Ammon's horn (tissue), 1 donor: ENCODE results near the gene SARS2.
"Not testable (repeated sequence)": the region's sequence is repeated elsewhere in the genome, so short reads cannot be mapped to it uniquely, and the experiment has no call there.

ENCODE experiments used
- DNase-seq: peaks from one replicate; pipeline ENCODE4 v3.0.0-alpha.2; 2016; ENCODE audit warnings: low spot score

The SARS2 gene

DNA sequence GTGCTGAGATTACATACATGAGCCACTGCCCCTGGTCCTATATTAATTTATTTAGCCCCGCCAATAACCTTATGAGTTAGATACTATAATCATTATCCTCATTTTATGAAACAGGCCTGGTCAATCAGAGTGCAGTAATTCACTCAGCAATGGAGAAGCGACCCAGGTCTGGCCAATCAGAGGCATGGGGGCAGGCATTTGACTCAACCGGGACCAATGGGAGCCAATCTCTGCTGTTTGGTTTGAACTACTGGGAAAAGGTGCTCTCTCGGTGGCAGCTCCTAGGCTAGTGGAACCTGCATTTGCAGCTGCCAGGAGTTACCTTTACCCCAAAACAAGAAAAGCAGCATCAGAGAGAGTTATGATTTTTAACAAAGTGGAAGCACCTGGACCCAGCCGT lies 37.7 kb downstream of the SARS2 start:
- no peak for DNase-seq

DNA sequence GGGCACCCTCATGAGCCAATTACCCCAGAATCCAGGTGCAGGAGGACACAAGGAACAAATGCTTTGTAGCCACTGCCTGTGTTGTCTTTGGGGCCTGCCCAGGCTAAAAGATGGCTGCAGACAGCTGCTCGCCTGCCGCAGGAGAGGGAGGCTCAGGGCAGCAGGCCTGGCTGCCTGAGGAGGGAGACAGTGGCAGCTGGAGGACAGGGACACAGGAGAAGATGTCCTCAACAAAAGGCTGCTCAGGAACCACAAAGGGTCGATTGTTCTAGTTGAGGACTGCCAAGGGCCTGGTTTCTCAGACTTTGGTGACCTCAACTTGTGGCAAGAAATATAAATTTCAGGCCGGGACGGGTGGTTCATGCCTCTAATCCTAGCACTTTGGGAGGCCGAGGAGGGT lies 38.8 kb downstream of the SARS2 start:
- DNase-seq: peak; percentile 83

DNA sequence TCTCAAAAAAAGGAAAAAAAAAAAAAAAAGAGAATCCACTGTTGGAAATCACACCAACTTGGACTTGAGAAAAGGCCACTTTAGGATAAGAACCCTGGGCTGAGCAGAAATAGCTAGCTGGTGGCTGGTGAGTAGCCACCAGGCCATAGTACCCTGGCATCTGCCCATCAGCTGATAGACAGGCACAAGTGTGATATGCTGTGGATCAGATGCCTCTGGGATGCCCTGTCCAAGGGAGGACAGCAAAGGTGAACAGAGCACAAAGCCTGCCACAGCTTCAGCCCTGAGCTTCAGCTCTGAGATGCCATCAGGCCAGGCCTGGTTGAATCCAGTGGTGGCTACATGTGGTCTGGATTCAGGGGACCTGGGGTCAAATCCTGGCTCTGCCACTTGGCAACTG lies 39.9 kb downstream of the SARS2 start:
- no peak for DNase-seq

DNA sequence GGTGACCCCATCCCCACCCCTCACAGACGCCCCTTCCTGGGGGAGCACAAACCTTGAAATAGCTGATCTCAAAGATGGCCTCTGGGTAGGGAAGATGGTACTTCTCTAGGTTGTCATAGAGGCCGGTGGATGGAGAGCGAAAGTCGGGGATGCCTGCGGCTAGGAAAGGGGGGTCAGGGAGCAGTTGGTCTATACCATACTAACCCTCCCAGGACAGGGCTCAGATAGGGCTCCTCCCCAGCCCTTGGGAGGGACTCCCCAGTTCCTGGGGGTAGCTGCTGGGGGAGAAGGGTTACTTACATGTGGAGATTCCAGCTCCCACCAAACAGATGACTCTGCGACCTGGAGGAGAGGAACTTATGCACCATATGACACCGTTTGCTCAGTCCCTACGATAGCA lies 40.8 kb downstream of the SARS2 start:
- DNase-seq: no peak

DNA sequence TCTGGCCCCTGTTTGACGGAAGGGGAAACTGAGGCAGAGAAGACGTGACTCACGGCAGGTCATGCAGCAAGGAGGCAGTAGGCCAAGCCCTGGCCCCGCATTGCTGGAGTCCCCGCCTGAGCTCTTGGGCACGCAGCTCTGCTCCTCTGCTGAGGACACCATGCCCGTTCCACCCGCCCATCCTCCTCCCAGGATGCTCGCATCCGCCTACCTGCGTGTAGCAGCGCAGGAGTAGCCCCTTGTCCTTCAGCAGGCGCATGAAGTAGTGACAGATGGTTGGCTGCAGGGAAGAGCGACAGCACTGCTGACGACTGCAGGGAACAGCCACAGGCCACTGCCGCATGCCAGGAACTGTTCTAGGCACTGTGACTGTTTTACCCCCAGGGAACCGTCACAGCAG lies 41.7 kb downstream of the SARS2 start:
- no peak for DNase-seq

DNA sequence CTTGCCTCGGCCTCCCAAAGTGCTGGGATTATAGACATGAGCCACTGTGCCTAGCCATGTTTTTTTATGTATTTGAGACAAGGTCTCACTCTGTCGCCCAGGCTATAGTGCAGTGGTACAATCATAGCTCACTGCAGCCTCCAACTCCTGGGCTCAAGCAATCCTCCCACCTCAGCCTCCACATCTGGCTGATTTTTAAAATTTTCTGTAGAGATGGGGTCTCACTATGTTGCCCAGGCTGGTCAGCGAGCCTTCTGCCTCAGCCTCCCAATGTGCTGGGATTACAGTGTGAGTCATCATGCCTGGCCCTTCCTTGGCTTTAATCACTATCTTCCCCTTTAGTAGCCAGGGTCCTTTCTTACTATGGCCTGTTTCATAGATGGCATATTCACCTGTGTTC lies 45.9 kb downstream of the SARS2 start:
- not testable (repeated sequence) for DNase-seq

DNA sequence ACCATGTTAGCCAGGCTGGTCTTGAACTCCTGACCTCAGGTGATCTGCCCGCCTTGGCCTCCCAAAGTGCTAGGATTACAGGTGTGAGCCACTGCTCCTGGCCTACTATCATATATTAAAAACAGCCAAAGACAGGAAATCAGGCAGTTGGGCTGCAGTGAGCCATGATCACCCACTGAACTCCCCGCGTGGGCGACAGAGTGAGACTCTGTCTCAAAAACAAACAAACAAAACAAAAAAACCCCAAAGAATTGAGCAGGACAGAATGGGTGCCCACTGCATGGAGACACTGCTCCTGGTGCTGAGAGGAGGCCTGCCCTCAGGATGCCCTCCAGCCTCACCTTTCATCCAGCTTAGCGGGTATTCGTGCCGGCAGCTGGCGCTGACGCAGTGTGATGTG lies 47.3 kb downstream of the SARS2 start:
- DNase-seq: no peak

DNA sequence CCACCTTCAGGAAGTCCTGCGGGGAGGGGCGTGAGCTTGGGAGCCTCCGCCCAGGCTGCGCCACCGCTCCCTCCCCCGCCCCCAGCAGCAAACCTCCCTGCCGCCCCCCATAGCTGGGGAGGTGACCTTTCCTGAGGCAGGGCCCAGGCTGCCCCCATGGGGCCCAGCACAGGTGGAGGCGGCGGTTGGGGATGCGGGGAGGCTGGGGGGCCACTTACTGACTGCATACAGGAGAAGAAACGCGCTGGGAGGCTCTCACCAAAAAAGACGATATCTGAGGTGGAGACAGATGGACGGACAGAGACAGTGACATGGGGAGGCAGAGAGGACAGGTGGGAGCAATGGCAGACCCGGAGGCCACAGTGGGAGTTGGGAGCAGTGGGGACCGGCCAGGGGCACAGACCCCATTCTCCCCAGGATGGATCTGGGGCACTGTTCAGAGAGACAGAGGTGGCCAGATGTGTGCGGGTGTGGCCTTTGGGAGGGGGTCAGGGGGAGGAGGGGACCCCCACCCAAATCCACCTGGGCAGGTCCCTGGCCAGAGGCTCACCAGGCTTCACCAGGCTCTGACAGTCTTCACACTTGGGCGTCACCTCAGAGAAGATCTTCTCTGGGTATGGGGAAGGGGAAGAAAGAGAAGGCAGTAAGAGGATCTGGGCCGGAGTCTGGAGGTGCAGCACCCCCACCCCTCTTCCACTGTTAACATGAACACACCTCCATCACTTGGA lies 49.5 kb downstream of the SARS2 start:
- no peak for DNase-seq

DNA sequence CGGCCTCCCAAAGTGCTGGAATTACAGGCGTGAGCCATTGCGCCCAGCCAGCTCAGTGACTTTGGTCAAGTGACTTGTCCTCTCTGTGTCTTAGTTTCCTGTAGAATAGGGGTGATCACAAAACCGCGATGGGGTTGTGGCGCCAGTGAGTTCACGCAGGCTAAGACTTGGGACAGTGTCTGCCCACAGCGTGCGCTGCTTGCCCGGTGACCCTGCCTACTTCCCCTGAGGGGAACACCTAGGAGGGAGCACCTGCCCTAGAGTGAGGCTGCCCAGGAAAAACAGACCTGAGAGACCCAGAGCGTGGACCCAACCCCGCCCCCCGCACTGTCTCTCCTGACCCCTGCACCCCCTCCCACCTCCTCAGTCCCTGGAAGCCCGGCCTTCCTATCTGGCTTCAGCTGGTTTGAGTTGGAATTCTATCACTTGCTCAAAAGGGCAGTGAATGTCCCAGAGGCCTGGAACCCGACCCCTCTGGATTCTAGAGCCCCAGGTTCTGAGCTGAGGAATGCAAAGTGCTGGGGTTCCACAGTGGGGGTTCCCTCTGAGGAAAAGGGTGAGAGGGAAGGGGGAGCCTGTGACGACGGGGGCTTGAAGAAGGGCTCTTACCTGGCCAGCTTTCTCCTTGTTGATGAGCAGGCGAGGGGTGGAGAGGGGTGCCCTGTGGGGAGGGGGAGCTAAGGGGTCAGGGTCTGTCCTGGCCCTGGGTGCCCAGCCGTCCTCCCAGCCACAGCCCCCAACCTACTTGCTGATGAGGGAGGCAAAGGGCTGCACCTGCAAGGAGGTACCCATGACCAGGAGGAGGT lies 50.3 kb downstream of the SARS2 start:
- DNase-seq: no peak

DNA sequence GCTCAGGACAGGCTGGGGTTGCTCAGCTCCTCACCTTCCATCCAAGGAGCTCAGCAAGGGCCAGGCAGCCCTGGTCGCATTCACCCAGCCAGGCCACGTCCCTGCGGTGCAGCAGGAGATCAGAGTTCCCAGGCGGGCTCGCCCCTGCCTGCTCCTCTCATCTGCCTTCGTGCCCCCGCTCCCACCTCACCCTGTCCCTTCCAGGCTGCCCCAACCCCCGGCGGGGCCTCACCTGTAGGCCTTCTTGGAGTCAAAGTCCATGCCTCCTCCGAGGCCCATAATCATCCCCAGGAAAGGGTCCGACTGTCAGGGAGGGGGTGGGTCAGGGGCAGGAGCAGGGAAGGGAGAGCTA lies 51.2 kb downstream of the SARS2 start:
- no peak for DNase-seq

DNA sequence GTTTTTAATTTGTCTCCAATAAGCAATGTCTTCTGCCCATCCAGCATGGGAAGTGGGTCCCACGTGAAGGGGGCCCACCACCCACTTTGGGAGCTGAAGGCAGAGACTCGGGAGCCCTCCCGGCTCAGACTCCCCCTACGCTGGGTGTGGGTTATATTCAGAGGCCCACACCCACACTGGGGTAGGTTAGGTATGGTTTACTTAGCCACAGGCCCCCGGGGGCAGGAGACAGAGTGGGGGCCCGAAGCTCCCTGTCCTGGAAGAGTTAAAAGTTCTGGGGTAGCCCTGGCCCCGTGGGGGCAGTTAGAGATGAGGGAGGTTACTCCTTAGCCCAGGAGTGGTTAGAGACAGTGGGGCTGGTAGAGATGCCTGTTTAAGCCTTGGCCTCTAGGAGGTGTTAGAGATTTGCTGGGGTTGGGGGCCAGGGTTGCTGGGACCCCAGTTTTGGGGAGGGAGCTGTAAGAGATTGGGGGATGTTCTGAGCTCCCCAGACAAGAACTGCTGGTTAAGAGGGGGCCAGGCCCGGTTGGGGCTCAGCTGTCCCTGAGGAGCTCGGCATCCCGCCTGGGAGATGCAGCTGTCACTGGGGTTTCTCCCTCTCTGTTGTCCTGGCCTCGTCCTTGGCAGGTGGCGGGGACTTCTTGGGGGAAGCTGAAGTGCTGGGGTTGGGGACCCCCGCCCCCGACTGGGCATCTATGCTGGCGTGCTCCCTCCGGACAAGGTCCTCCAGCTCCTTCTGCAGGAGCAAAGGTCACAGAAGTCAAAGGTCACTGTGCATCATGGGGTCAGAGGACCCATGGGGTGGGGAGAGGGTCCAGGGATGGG lies 51.8 kb downstream of the SARS2 start:
- no peak for DNase-seq

DNA sequence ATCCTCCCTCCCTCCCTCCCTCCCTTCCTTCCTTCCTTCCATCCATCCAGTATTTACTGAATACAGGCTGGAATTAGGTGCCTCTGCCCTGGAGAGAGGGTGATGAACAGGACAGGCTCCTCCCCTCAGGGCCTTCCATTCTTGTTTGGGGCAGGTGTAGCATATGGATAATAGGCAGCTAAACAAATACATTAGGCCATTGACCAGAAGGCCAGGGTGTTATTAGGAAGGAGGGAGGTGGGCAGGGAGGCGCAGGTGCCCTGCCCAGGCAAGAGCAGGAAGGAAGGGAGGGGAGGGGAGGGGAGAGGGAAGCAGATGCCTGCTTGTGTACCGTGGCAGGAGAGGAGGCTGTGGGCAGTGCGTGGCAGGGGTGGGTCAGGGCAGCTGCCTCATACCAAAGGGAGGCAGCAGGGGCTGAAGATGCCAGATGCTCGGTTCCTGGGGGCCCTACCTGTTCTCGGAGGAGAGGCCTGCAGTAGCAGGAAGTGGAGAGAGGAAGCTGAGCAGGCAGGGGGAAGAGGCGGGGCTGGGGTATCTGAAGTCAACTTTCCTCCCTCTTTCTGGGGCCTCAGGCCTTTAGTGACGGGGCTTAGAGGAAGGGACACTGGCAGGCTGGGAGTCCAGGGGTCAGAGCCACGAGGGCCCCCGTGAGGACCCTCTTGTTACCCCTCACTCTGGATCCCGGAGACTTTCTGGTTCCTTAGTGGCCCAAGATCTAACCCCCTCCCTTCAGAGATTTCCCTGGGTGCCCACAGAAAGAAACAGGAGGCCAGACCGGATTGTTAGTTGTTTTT lies 52.6 kb downstream of the SARS2 start, which contains the start of gene RINL:
RINL (minus strand) TSS at position 495 of the 794 bp plus-strand sequence. CDS start 1,533 bp downstream, outside the sequence.
- DNase-seq: no peak

DNA sequence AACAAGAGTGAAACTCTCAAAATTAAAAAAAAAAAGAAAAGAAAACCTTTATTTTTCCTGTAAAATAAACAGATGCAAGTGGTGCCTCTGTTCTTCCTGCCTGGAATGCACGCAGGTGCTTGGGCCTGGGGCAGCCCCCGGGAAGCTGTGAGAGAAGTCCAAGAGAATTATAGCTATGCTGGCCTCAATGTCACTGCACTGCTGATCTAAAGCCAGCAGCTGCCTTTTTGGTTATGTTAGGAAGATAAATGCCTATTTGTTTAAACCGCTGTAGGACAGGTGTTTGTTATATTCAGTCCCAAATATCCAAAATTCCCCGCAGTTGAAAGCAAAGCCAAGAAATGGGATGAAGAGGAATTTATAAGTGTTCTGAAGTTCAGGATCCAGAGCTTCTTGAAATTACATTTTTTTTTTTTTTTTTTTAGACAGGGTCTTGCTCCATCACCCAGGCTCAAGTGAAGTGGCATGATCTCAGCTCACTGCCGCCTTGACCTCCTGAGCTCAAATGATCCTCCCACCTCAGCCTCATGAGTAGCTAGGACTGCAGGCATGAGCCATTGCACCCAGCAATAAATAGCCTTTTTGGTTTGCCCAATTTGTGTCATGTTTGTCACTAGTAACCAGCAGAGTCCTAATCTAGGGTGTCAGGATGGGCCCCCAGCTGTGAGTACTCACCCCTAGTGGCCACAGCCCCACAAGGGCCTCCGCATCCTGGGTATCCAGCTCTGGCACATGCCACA lies 54.7 kb downstream of the SARS2 start:
- no peak for DNase-seq

DNA sequence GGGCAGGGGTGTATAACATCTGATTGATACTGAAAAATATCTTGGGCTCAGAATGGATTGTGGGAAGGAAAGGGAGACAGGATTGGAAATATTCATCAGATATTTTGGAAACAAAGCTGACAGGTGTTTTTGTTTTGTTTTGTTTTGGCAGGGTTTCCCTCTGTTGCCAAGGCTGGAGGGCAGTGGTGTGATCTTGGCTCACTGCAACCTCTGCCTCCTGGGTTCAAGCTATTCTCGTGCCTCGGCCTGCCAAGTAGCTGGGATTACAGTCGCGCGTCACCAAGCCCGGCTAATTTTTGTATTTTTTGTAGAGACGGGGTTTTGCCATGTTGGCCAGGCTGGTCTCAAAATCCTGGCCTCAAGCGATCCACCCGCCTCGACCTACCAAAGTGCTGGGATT lies 57.2 kb downstream of the SARS2 start:
- DNase-seq: not testable (repeated sequence)

DNA sequence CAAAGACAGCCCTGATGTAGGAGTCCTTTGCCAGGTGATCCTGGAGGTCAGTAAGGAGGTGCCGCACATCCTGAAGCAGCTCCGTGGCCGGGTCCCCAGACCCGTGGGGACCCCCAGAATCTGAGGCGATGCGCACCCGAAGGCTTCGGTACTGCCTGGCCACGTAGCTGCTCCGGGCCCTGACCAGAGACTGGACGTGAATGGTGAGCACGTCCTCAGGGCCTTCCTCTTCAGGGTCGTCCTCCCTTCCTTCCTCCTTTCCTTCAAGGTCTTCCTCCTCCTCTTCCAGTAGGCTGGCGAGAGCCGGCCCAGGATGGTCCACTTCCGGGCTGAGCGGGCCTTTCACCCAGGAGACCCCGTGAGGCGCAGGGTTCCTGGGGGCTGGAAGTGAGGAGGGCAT lies 60.0 kb downstream of the SARS2 start:
- DNase-seq: no peak

DNA sequence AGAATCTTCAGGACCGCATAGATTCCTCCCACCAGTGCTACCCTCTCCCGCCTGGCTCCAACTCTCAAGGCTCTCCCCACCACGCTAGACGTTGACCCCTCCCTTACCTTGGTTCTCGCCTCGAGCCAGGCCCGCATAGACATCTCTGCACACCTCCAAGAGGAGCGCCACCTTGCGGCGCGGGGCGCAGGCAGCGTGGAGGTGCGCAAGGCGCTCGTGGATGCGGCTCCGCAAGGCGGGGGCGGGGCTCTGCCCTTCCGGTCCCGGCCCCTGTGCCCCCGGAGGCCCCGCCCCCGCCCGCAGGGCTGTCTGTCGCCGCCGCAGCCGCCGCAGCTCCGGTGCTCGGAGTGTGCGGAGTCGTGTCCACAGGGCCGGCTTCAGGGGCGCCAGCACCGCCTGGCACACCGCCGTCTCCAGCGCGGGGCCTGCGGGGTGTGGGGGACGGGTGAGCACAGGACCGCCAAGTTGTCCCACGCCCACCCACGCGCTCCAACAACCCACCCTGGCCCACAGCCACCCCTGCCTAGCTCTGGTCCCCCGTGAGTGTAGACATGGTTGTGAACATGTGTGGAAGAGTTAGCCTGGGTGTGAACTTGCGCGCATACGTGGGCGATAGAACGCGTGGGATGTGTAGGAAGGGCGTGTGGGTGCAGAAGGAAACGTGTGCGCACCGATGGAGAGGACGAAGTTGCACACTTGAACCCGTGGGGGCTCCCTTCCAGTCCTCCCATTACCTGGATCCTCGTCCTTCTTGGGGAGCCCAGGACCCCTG lies 60.5 kb downstream of the SARS2 start:
- DNase-seq: peak; percentile 79

DNA sequence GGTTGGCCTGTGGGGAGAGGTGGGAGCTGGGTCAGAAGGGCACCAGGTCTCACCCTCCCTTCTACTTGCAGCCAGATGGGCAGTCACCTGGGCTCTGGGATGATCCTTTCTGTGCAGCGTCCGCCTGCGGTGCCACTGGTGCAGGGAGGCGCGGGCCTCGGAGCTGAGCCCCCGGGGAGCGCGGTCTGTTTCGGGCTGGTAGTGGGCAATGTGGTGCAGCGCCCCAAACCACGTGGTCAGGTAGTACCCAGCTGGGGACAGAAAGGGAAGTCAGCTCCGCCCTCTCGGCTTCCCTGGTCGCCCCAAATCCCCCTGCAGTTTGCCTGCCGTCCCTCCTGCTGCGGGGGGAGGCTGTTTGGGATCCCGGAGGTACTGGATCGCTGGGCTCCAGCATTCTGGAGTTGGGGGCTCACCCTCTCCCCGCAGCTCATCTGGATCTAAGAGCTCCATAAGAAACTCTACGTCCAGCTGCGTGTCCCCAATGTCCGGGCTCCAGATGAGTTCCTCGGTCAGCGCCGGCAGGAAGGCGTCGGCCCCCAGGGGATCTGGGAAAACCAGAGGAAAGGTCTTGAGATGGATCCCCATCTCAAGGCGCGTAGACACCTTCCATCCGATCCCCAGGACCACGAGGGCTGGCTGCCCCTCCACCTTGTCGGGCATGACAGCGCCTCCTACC lies 61.3 kb downstream of the SARS2 start:
- DNase-seq: no peak

DNA sequence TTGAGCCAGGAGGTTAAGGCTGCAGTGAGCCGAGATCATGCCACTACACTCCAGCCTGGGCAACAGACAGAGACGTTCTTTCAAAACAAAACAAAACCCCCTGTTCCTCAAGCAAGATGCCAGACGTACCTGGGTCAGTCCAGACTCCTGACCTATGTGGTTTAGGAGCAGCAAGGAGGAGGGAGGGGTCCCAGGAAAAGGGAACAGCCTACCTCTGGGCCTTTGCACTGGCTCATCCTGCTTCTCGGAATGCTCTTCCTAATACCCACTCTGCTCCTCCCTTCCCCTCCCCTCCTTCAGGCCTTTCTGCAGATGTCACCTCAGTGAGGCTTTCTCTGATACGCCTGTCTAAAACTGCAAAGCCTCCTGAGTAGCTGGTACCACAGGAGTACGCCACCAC lies 62.0 kb downstream of the SARS2 start:
- DNase-seq: no peak

DNA sequence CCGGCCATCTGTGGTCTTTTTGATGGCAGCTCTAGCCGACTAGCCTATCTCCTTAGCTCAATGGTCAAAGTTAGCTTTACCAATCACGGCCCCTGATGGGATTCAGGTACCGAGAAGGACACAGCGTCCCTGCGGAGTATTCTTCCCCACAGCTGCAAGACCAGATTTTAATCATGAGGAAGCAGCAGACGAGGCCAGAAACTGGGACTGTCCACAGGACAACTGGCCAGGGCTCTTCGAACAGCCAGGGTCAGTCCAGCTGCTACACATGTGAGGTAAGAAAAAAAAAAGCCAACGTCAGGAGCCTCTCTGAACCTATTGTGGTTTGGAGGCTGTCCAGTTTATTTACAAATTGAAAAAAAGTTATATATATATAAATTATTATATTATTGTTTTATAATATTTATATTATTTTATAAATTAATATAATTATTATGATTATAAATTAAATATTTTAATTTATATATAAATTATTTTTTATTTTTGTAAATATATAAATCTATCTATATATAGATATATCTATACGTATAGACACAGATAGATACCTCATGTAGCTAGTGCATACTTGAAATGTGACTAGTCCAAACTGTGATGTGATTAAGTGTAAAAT lies 63.3 kb downstream of the SARS2 start:
- no peak for DNase-seq
